C4-2B (cell line): ENCODE measurements around the gene HSDL1.

Source experiments
- ZFX ChIP-seq: fragments of 450-650 bp; IDR thresholded peaks from 2 replicates; pipeline ENCODE4 v1.6.1; 2017
- TF ChIP-seq, protein P1 (sequence below): fragments of 450-650 bp; conservative IDR thresholded peaks from 2 replicates; pipeline ENCODE4 v1.5.1; 2017; ENCODE audit warnings: mild to moderate bottlenecking

DNA sequence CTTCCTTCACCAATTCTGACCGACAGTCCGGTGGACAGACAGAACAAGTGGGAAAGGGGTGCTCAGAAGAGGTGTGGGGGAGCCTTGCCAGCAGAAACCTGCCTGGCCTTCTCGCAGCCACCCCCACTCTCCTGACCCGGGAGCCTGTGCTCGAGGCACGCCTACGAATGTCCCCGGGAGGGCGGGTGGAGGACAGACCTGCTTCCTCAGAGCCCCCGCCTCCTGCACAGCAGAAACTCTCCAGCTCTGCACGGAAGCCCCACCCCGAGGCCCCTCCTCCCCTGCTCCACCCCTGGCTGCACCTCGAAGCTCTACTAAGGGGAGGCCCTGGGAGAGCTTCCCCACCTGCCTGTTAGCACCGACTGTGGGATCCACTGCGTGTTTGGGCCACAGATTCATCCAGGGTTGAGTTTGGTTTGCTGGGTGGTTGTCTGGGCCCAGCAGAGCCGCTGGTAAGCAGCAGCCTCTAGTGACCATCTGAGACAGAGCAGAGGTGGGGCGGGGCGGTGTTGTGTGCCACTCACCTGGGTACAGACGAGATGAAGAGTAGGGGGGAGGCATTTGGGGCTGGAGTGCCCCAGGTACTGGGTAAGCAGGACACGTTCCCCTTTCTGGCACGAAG lies 35.7 kb upstream of the HSDL1 start:
- TF ChIP-seq, protein P1, sequence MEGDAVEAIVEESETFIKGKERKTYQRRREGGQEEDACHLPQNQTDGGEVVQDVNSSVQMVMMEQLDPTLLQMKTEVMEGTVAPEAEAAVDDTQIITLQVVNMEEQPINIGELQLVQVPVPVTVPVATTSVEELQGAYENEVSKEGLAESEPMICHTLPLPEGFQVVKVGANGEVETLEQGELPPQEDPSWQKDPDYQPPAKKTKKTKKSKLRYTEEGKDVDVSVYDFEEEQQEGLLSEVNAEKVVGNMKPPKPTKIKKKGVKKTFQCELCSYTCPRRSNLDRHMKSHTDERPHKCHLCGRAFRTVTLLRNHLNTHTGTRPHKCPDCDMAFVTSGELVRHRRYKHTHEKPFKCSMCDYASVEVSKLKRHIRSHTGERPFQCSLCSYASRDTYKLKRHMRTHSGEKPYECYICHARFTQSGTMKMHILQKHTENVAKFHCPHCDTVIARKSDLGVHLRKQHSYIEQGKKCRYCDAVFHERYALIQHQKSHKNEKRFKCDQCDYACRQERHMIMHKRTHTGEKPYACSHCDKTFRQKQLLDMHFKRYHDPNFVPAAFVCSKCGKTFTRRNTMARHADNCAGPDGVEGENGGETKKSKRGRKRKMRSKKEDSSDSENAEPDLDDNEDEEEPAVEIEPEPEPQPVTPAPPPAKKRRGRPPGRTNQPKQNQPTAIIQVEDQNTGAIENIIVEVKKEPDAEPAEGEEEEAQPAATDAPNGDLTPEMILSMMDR, result no peak
- no peak for TF ChIP-seq ZFX
